Erythroblast (primary cell): ENCODE data around the gene UGT1A6.

ENCODE experiments used
- GATA1 ChIP-seq: IDR thresholded peaks from 2 replicates; pipeline ENCODE4 v1.6.1; 2011; ENCODE audit warnings: low read depth, mild to moderate bottlenecking, control low read depth, low read length, moderate library complexity
- POLR2A ChIP-seq: IDR thresholded peaks from 2 replicates; pipeline ENCODE4 v1.6.1; 2011; ENCODE audit warnings: mild to moderate bottlenecking, low read length

DNA sequence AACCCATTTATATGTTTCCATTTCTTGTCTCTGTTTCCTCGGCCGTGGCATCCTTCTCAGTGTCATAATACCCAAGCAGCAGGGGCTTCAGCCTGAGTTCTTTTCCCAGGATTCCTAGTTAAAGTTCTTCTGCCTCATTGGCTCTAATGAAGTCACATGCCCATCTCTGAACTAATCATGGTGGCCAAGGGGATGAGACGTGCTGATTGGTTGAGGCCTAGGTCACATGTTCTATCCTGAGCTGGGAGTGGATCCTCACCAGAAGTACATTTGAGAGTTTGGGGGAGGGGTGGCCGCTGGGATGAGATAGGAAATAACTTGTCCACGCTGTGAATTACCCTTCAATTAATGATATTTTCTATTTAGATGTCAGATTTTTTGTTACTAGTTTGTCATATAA lies 16.3 kb downstream of the UGT1A6 start:
- TF ChIP-seq POLR2A = no peak
- no peak for TF ChIP-seq GATA1
